NCI-H510A treated with DMSO at 0.1 percent for 48 hours (cell line): Measurements from ENCODE around the gene ZMYM2.
A peak's percentile ranks its signal among the peaks of the same experiment; 100 is the strongest.

Experiments
- DNase-seq: peaks from one replicate; lab custom pipeline; 2025; lab: John Stamatoyannopoulos, UW

ZMYM2 gene

DNA sequence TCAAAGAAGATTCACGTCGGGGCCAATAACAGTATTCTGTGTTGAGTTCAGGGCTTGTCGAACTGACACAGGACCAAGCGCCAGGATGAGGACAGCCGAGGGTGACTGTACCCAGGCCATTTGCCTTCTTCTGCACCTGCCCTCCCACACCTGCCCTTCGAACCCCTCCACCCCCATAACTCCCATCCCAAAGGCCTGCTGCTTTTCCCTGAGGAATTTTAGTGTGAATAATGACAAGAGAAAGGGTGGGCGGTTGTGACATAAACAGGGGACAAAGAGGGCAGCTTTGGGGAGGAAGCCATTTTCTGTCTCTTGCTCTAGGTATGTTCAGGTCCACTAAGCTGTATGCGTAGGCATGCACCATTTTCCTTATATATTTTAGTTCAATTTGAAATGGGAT, 176.2 kb downstream of the ZMYM2 start:
- no peak for DNase-seq

GRCh38 chr13:20136781-20137703, 178.5 kb downstream of the ZMYM2 start:
- DNase-seq = peak; percentile 21

- DNase-seq = no peak
Observed at GRCh38 chr13:20137875-20138274, 179.3 kb downstream of the ZMYM2 start.

- no peak for DNase-seq
Observed at GRCh38 chr13:20140487-20140886, 182.0 kb downstream of the ZMYM2 start.
